Tibial nerve (tissue), 4 donors: Measurements from ENCODE around the gene COL28A1. TPM values are rescaled to one million over a fixed set of nuclear protein-coding genes. Genes with fewer than 3 reads are reported as not detected.
"Not testable (repeated sequence)": the region's sequence is repeated elsewhere in the genome, so short reads cannot be mapped to it uniquely, and the experiment has no call there.

ENCODE experiments used
- DNase-seq, 2 donors: peaks; one replicate each; pipeline ENCODE4 v3.0.0-alpha.2; 2019; ENCODE audit warnings: low spot score in 2 of 2
- H3K27ac ChIP-seq, 4 donors: fragments of 200-600 bp; sonication (generic) in 3 of 4; one replicate each; pipeline ENCODE4 v1.5.1; 2017 to 2019; ENCODE audit warnings: mild to moderate bottlenecking in 1 of 4
- H3K27me3 ChIP-seq, 2 donors: fragments of 200-600 bp; sonication (generic) in 1 of 2; one replicate each; pipeline versions ENCODE4 v1.5.1 to v1.6.0; 2017 to 2019
- H3K36me3 ChIP-seq, 3 donors: fragments of 200-600 bp; sonication (generic); one replicate each; pipeline ENCODE4 v1.5.1; 2018 to 2019
- H3K4me1 ChIP-seq, 4 donors: fragments of 200-600 bp; sonication (generic) in 3 of 4; one replicate each; pipeline ENCODE4 v1.5.1; 2017 to 2019
- H3K4me3 ChIP-seq, 4 donors: fragments of 200-600 bp; sonication (generic) in 3 of 4; one replicate each; pipeline ENCODE4 v1.5.1; 2017 to 2019; ENCODE audit warnings: mild to moderate bottlenecking in 1 of 4, moderate library complexity in 1 of 4
- H3K9me3 ChIP-seq, 4 donors: fragments of 200-600 bp; sonication (generic) in 3 of 4; one replicate each; pipeline ENCODE4 v1.5.1; 2017 to 2019
- EP300 ChIP-seq, 2 donors: sonication (generic); formaldehyde crosslinking; IDR thresholded peaks; one replicate each; pipeline ENCODE4 v1.6.1; 2017; ENCODE audit warnings: antibody characterized with exemption in 2 of 2, mild to moderate bottlenecking in 1 of 2
- POLR2A ChIP-seq, 2 donors: fragments of 450-650 bp; IDR thresholded peaks; one replicate each; pipeline ENCODE4 v1.6.1; 2017; ENCODE audit warnings: antibody characterized with exemption in 2 of 2, mild to moderate bottlenecking in 2 of 2, moderate library complexity in 2 of 2
- WGBS, 2 donors: methylation state at CpG; one replicate each; pipeline ENCODE4 v1.1.5; 2018; 5-methylcytosine and 5-hydroxymethylcytosine counted together
- total RNA-seq, 4 donors: library from RNA; depleted of rRNA; stranded (reverse); fragments of >200 nt; gene quantifications; one replicate each; pipeline ENCODE4 v1.1.0, GENCODE V29; 2016
- TF ChIP-seq, protein P1 (sequence below), 5 experiments: fragments of 200-600 bp in 3 of 5; fragments of 450-650 bp in 2 of 5; sonication (generic) in 3 of 5; IDR thresholded peaks; one replicate each; pipeline ENCODE4 v1.5.1; 2016 to 2019; ENCODE audit warnings: antibody characterized with exemption in 5 of 5, mild to moderate bottlenecking in 3 of 5, moderate library complexity in 2 of 5

The COL28A1 gene
- total RNA-seq, 4 donors from 2014 or later: 60.0 to 142 (median 122) TPM

DNA sequence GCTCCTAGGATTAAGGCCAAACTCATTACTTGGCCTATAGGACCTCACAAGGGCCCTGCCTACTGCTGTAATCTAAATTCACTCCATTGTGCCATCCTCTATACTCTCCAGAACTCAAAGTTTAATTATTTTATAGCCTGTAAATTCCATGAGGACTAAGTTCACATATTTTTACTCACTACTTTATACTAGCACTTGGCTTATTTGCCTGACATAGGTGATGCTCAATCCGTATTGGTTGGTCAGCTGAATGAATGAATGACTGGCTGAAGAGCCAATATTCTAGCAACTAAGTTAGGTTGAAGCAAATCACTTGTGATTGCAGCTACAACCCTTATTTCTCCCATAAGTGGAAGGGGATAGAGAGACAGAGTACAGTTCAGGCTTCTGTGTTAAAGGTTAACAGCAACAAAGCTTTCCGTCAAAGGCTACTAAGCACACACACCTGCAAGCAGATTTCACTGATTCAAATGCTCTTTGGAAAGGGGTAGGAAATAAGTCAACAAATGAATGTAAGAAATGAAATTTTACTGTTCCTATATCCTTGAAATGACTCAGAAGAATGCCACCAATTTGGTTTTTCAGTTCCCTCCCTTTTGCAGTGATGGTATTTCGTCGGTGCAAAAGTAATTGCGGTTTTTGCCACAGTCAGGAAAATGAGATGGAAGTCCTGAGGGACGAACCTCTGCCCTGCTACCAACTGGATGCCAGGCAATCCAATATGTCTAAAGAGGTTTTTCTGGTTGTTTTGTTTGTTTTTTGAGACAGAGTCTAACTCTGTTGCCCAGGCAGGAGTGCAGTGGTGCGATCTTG, 120.7 kb downstream of the COL28A1 start:
- DNase-seq: no peak
- TF ChIP-seq, protein P1, sequence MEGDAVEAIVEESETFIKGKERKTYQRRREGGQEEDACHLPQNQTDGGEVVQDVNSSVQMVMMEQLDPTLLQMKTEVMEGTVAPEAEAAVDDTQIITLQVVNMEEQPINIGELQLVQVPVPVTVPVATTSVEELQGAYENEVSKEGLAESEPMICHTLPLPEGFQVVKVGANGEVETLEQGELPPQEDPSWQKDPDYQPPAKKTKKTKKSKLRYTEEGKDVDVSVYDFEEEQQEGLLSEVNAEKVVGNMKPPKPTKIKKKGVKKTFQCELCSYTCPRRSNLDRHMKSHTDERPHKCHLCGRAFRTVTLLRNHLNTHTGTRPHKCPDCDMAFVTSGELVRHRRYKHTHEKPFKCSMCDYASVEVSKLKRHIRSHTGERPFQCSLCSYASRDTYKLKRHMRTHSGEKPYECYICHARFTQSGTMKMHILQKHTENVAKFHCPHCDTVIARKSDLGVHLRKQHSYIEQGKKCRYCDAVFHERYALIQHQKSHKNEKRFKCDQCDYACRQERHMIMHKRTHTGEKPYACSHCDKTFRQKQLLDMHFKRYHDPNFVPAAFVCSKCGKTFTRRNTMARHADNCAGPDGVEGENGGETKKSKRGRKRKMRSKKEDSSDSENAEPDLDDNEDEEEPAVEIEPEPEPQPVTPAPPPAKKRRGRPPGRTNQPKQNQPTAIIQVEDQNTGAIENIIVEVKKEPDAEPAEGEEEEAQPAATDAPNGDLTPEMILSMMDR (IDR thresholded peaks at IDR 0.05): no peak
- TF ChIP-seq POLR2A (IDR thresholded peaks at IDR 0.05): no peak
- no peaks in the 10 kb centered on the region for H3K4me1 ChIP-seq
- WGBS, 2 donors: 93 to 95% methylated on average over 7 of the region's 7 CpGs
- no peaks in the 10 kb centered on the region for H3K27me3 ChIP-seq
- H3K36me3 ChIP-seq: peaks cover 0 to 30% (median 0%) of the 10 kb centered on the region in 3 donors
- H3K9me3 ChIP-seq: no peaks in the 10 kb centered on the region
- no peak overlapping the region for H3K27ac ChIP-seq
- H3K4me3 ChIP-seq: no peak overlapping the region

GRCh38 chr7:7408001-7408770, 127.5 kb downstream of the COL28A1 start:
- TF ChIP-seq, protein P1 (IDR thresholded peaks at IDR 0.05): no peak
- TF ChIP-seq EP300 (IDR thresholded peaks at IDR 0.05): no peak
- no peak for TF ChIP-seq POLR2A (IDR thresholded peaks at IDR 0.05)
- Histone ChIP-seq H3K27ac (no peak overlapping the region), H3K4me1 (no peaks in the 10 kb centered on the region), H3K4me3 (no peak overlapping the region), H3K27me3 (no peaks in the 10 kb centered on the region), H3K36me3 (peaks cover 0 to 24% (median 0%) of the 10 kb centered on the region in 3 donors), H3K9me3 (peaks cover 0 to 12% (median 4%) of the 10 kb centered on the region in 4 donors)
- 59 to 65% methylated on average over 3 of the region's 3 CpGs for WGBS, 2 donors
- no peak for DNase-seq

DNA sequence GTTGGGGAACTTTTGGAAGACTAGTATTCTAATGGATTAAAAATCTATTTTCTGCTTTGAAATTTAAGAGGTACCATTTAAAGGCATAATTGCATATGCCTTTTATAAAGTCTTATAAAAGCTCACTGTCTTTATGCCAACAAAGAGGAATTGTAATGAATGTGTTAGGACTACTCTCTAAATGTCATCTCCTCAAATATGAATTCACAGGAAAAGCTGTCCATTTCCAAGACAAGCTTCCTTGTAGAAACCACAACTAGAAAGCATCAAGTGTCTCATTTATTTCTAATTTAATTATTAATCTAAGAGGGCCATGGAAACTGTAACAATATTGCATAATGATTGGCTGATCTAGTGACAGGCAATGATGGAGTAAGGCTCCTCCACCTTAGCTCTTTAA, 130.2 kb downstream of the COL28A1 start:
- Histone ChIP-seq H3K9me3 (peaks cover 0 to 12% (median 4%) of the 10 kb centered on the region in 4 donors), H3K4me1 (no peaks in the 10 kb centered on the region), H3K4me3 (no peak overlapping the region), H3K27me3 (no peaks in the 10 kb centered on the region), H3K36me3 (peaks cover 0 to 31% (median 0%) of the 10 kb centered on the region in 3 donors), H3K27ac (no peak overlapping the region)
- TF ChIP-seq POLR2A (IDR thresholded peaks at IDR 0.05) (no peak), EP300 (IDR thresholded peaks at IDR 0.05) (no peak)
- TF ChIP-seq, protein P1 (IDR thresholded peaks at IDR 0.05): no peak
- no peak for DNase-seq

DNA sequence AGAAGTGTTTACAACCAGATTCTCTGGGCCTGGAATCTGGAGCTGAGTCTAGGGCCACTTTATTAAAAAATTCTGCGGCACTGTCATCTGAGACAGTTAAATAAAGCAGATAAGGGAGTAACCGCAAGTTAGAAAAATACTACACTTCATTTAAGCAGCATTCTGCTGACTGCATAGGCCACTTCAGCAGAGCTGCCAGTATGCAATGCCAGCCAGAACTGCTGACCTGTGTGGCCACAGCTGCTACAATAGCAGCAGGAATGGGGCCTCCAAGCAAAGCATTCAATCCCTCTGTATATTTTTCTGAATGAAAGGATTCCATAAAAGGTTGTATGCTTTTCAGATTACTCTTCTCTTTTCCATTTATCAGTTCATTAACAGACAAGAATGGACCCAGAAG, 136.0 kb downstream of the COL28A1 start:
- H3K4me3 ChIP-seq: no peak overlapping the region
- no peaks in the 10 kb centered on the region for H3K4me1 ChIP-seq
- DNase-seq: no peak
- no peaks in the 10 kb centered on the region for H3K27me3 ChIP-seq
- H3K36me3 ChIP-seq: peaks cover 0 to 68% (median 0%) of the 10 kb centered on the region in 3 donors
- no peak for TF ChIP-seq EP300 (IDR thresholded peaks at IDR 0.05)
- TF ChIP-seq, protein P1 (IDR thresholded peaks at IDR 0.05): no peak
- TF ChIP-seq POLR2A (IDR thresholded peaks at IDR 0.05): no peak
- no peak overlapping the region for H3K27ac ChIP-seq
- WGBS, 2 donors: 88 to 91% methylated on average over 2 of the region's 2 CpGs
- H3K9me3 ChIP-seq: no peaks in the 10 kb centered on the region

DNA sequence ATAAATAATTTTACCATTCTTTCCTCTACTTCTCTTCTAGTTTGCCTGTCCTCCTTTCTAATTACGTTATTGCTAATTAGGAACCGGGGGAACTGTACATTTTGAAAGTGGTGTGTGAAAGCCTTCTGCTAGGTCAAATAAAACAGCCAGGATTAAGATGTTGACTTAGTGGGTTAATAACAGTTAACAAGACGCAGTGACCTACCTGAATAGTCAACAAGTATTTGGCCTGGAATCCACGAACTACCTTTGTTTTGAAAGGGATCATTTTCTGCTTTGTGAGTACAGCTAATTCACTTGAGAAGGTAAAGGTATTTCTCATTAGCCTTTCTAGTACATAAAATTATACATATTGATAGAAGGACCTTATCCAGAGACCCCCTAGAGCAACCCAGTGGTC, 139.9 kb downstream of the COL28A1 start:
- DNase-seq: no peak
- no peaks in the 10 kb centered on the region for H3K4me1 ChIP-seq
- H3K9me3 ChIP-seq: peaks cover 0 to 29% (median 0%) of the 10 kb centered on the region in 4 donors
- TF ChIP-seq POLR2A (IDR thresholded peaks at IDR 0.05) (no peak), EP300 (IDR thresholded peaks at IDR 0.05) (no peak)
- TF ChIP-seq, protein P1 (IDR thresholded peaks at IDR 0.05): no peak
- H3K27ac ChIP-seq: no peak overlapping the region
- peaks cover 0 to 70% (median 0%) of the 10 kb centered on the region in 3 donors for H3K36me3 ChIP-seq
- no peak overlapping the region for H3K4me3 ChIP-seq
- 87 to 91% methylated on average over 4 of the region's 4 CpGs for WGBS, 2 donors
- H3K27me3 ChIP-seq: no peaks in the 10 kb centered on the region

DNA sequence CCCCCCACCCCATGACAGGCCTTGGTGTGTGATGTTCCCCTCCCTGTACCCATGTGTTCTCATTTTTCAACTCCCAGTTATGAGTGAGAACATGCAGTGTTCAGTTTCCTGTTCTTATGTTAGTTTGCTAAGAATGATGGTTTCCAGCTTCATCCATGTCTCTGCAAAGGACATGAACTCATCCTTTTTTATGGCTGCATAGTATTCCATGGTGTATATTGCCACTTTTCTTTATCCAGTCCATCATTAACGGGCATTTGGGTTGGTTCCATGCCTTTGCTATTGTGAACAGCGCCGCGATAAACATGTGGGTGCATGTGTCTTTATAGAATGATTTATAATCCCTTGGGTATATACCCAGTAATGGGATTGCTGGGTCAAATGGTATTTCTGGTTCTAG, 147.5 kb downstream of the COL28A1 start:
- not testable (repeated sequence) for H3K27me3 ChIP-seq, H3K36me3 ChIP-seq, H3K4me1 ChIP-seq, DNase-seq, H3K27ac ChIP-seq, H3K4me3 ChIP-seq
- peaks cover 0 to 43% (median 2%) of the 10 kb centered on the region in 4 donors for H3K9me3 ChIP-seq
- WGBS, 2 donors: 97 to 99% methylated on average over 4 of the region's 4 CpGs
